Body of pancreas (tissue), 4 donors: ENCODE results near the gene PATZ1. TPM values are rescaled to one million over a fixed set of nuclear protein-coding genes. Genes with fewer than 3 reads are reported as not detected.

Source experiments
- ATAC-seq: fragments of 150-250 bp; one replicate; pipeline ENCODE4 v1.9.1; 2016
- DNase-seq, 4 donors: peaks; one replicate each; pipeline ENCODE4 v3.0.0-alpha.2; 2019
- H3K27ac ChIP-seq, 4 donors: fragments of 200-600 bp; sonication (generic); 1 replicate in 3 of 4; 2 replicates in 1 of 4; pipeline versions ENCODE4 v1.5.1 to v1.6.1; 2016 to 2019; ENCODE audit warnings: mild to moderate bottlenecking in 1 of 4, mixed read lengths in 1 of 4, moderate library complexity in 1 of 4
- H3K27me3 ChIP-seq, 2 donors: fragments of 200-600 bp; sonication (generic); one replicate each; pipeline ENCODE4 v1.6.0; 2016; ENCODE audit warnings: mild to moderate bottlenecking in 1 of 2
- H3K36me3 ChIP-seq, 2 donors: fragments of 200-600 bp; sonication (generic); replicated peaks in 1 of 2; 2 replicates each; pipeline ENCODE4 v1.5.1; 2016; ENCODE audit warnings: low read depth in 2 of 2; ENCODE audit not compliant: insufficient read depth in 1 of 2
- H3K4me1 ChIP-seq: fragments of 200-600 bp; sonication (generic); one replicate; pipeline ENCODE4 v1.6.0; 2016
- H3K4me3 ChIP-seq, 2 donors: fragments of 200-600 bp; sonication (generic); 1 replicate in 1 of 2; 2 replicates in 1 of 2; pipeline ENCODE4 v1.5.1; 2016 to 2019
- H3K9me3 ChIP-seq, 3 donors: fragments of 200-600 bp; sonication (generic); 1 replicate in 2 of 3; 2 replicates in 1 of 3; pipeline ENCODE4 v1.5.1; 2016
- POLR2A ChIP-seq, 3 donors: fragments of 450-650 bp; IDR thresholded peaks; one replicate each; pipeline ENCODE4 v1.6.1; 2016; ENCODE audit warnings: antibody characterized with exemption in 3 of 3, mild to moderate bottlenecking in 2 of 3
- WGBS, 2 donors: methylation state at CpG; one replicate each; pipeline ENCODE4 v1.1.5; 2017; 5-methylcytosine and 5-hydroxymethylcytosine counted together
- intact Hi-C: fragments of 100-400 bp; cut with DNase I; formaldehyde crosslinking; loops from one replicate; pipeline ENCODE4 v1.15.1; 2023
- small RNA-seq: library from RNA; depleted of rRNA; stranded (forward); fragments of <200 nt; gene quantifications from one replicate; pipeline ENCODE3, GENCODE V24; 2016
- total RNA-seq, 2 donors: library from RNA; depleted of rRNA; stranded (reverse); fragments of >200 nt; gene quantifications; one replicate each; pipeline ENCODE4 v1.1.0, GENCODE V29; 2016
- TF ChIP-seq, protein P1 (sequence below), 7 experiments: fragments of 450-650 bp in 4 of 7; fragments of 200-600 bp in 3 of 7; sonication (generic) in 3 of 7; IDR thresholded peaks; one replicate each; pipeline ENCODE4 v1.5.1; 2016 to 2019; ENCODE audit warnings: antibody characterized with exemption in 7 of 7

The PATZ1 gene
- total RNA-seq, 2 donors from 2014 or later, result 24.1 to 25.1 TPM

DNA sequence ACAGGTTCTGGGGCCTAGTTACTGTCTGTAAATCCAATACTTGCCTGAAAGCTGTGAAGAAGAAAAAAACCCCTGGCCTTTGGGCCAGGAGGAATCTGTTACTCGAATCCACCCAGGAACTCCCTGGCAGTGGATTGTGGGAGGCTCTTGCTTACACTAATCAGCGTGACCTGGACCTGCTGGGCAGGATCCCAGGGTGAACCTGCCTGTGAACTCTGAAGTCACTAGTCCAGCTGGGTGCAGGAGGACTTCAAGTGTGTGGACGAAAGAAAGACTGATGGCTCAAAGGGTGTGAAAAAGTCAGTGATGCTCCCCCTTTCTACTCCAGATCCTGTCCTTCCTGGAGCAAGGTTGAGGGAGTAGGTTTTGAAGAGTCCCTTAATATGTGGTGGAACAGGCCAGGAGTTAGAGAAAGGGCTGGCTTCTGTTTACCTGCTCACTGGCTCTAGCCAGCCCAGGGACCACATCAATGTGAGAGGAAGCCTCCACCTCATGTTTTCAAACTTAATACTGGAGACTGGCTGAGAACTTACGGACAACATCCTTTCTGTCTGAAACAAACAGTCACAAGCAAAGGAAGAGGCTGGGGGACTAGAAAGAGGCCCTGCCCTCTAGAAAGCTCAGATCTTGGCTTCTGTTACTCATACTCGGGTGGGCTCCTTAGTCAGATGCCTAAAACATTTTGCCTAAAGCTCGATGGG is 67.4 kb downstream of the PATZ1 start:
- intact Hi-C loops, result no loop called here
- Histone ChIP-seq H3K9me3 (no peaks in the 10 kb centered on the region), H3K36me3 (peaks cover 0 to 19% of the 10 kb centered on the region in 2 donors), H3K27me3 (no peaks in the 10 kb centered on the region), H3K4me3 (no peak overlapping the region), H3K4me1 (peaks cover 8% of the 10 kb centered on the region), H3K27ac (no peak overlapping the region)
- DNase-seq, result no peak
- ATAC-seq, result no peak
- no peak for TF ChIP-seq POLR2A (IDR thresholded peaks at IDR 0.05)
- TF ChIP-seq, protein P1, sequence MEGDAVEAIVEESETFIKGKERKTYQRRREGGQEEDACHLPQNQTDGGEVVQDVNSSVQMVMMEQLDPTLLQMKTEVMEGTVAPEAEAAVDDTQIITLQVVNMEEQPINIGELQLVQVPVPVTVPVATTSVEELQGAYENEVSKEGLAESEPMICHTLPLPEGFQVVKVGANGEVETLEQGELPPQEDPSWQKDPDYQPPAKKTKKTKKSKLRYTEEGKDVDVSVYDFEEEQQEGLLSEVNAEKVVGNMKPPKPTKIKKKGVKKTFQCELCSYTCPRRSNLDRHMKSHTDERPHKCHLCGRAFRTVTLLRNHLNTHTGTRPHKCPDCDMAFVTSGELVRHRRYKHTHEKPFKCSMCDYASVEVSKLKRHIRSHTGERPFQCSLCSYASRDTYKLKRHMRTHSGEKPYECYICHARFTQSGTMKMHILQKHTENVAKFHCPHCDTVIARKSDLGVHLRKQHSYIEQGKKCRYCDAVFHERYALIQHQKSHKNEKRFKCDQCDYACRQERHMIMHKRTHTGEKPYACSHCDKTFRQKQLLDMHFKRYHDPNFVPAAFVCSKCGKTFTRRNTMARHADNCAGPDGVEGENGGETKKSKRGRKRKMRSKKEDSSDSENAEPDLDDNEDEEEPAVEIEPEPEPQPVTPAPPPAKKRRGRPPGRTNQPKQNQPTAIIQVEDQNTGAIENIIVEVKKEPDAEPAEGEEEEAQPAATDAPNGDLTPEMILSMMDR (IDR thresholded peaks at IDR 0.05), result no peak
- WGBS, 2 donors, result 73 to 74% methylated on average over 5 to 6 of the region's 6 CpGs

DNA sequence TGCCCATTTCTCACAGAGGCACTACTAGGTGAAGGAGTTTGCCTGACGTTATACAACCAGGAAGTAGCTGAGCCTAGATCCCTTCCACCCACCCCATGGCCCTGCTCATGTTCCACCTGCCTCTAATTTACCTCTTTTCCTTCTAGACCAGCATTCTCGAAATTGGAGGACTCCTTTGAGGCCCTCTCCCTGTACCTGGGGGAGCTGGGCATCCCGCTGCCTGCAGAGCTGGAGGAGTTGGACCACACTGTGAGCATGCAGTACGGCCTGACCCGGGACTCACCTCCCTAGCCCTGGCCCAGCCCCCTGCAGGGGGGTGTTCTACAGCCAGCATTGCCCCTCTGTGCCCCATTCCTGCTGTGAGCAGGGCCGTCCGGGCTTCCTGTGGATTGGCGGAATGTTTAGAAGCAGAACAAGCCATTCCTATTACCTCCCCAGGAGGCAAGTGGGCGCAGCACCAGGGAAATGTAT is 68.0 kb downstream of the PATZ1 start:
- ATAC-seq (no peak), DNase-seq (no peak)
- H3K9me3 ChIP-seq, result no peaks in the 10 kb centered on the region
- intact Hi-C loops, result no loop called here
- H3K27me3 ChIP-seq, result no peaks in the 10 kb centered on the region
- H3K4me1 ChIP-seq, result peaks cover 9% of the 10 kb centered on the region
- H3K4me3 ChIP-seq, result no peak overlapping the region
- 88 to 95% methylated on average over 7 to 8 of the region's 9 CpGs for WGBS, 2 donors
- H3K27ac ChIP-seq, result no peak overlapping the region
- H3K36me3 ChIP-seq, result peaks cover 0 to 23% of the 10 kb centered on the region in 2 donors
- TF ChIP-seq, protein P1 (IDR thresholded peaks at IDR 0.05), result no peak
- TF ChIP-seq POLR2A (IDR thresholded peaks at IDR 0.05), result no peak

DNA sequence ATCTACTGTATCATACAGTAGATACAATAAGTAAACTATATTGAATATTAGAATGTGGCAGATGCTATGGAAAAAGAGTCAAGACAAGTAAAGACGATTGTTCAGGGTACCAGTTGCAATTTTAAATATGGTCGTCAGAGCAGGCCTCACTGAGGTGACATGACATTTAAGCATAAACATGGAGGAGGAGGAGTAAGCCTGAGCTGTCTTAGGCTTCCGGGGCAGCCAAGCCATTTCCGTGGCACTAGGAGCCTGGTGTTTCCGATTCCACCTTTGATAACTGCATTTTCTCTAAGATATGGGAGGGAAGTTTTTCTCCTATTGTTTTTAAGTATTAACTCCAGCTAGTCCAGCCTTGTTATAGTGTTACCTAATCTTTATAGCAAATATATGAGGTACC is 68.4 kb downstream of the PATZ1 start:
- H3K9me3 ChIP-seq, result no peaks in the 10 kb centered on the region
- peaks cover 9% of the 10 kb centered on the region for H3K4me1 ChIP-seq
- WGBS, 2 donors, result 76 to 86% methylated on average over 5 of the region's 5 CpGs
- DNase-seq, result no peak
- H3K27me3 ChIP-seq, result no peaks in the 10 kb centered on the region
- H3K27ac ChIP-seq, result no peak overlapping the region
- H3K36me3 ChIP-seq, result peaks cover 0 to 22% of the 10 kb centered on the region in 2 donors
- TF ChIP-seq, protein P1 (IDR thresholded peaks at IDR 0.05), result no peak
- TF ChIP-seq POLR2A (IDR thresholded peaks at IDR 0.05), result no peak
- ATAC-seq, result no peak
- no peak overlapping the region for H3K4me3 ChIP-seq
- intact Hi-C loops, result no loop called here

DNA sequence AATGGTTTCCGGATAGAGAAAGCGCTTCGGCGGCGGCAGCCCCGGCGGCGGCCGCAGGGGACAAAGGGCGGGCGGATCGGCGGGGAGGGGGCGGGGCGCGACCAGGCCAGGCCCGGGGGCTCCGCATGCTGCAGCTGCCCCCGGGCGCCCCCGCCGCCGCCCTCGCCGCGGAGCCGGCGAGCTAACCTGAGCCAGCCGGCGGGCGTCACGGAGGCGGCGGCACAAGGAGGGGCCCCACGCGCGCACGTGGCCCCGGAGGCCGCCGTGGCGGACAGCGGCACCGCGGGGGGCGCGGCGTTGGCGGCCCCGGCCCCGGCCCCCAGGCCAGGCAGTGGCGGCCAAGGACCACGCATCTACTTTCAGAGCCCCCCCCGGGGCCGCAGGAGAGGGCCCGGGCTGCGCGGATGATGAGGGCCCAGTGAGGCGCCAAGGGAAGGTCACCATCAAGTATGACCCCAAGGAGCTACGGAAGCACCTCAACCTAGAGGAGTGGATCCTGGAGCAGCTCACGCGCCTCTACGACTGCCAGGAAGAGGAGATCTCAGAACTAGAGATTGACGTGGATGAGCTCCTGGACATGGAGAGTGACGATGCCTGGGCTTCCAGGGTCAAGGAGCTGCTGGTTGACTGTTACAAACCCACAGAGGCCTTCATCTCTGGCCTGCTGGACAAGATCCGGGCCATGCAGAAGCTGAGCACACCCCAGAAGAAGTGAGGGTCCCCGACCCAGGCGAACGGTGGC is 69.5 kb downstream of the PATZ1 start:
- no peak for DNase-seq
- no peak overlapping the region for H3K27ac ChIP-seq
- no peak for TF ChIP-seq POLR2A (IDR thresholded peaks at IDR 0.05)
- TF ChIP-seq, protein P1 (IDR thresholded peaks at IDR 0.05), result no peak
- ATAC-seq, result no peak
- no peaks in the 10 kb centered on the region for H3K9me3 ChIP-seq
- 88 to 95% methylated on average over 17 to 63 of the region's 69 CpGs for WGBS, 2 donors
- H3K4me1 ChIP-seq, result peaks cover 9% of the 10 kb centered on the region
- no peaks in the 10 kb centered on the region for H3K27me3 ChIP-seq
- intact Hi-C loops, result no loop called here
- peaks cover 0 to 22% of the 10 kb centered on the region in 2 donors for H3K36me3 ChIP-seq
- H3K4me3 ChIP-seq, result no peak overlapping the region

Small RNA genes within 50 kb of the gene (small RNA-seq; reads per million reads assigned to genes)
- not detected for gene RNA5SP496
- not detected for gene RNU6-338P

Other genes starting within 250 kb of the PATZ1 start
- 100 to 1,000 TPM; 127 to 198 TPM for gene SELENOM, start 238.8 kb downstream of the PATZ1 start, total RNA-seq
- 10 to 100 TPM; 16.1 to 17.8 TPM for gene INPP5J, start 223.4 kb downstream of the PATZ1 start, total RNA-seq
- not detected for gene PLA2G3, start 205.8 kb downstream of the PATZ1 start, total RNA-seq
- 10 to 100 TPM; 11.5 to 20.8 TPM for gene RNF185, start 186.2 kb downstream of the PATZ1 start, total RNA-seq
- gene LIMK2, start 134.0 kb downstream of the PATZ1 start, total RNA-seq, result 10 to 100 TPM; 27.5 to 79.8 TPM
- 10 to 100 TPM in 1 of 2 donors, 1 to 10 TPM in 1; 5.6 to 18.9 TPM for gene PIK3IP1, start 53.9 kb downstream of the PATZ1 start, total RNA-seq
- 10 to 100 TPM; 18.8 to 37.9 TPM for gene DRG1, start 53.3 kb upstream of the PATZ1 start, total RNA-seq
- 10 to 100 TPM in 1 of 2 donors, 1 to 10 TPM in 1; 7.5 to 10.9 TPM for gene EIF4ENIF1, start 143.5 kb upstream of the PATZ1 start, total RNA-seq
- gene SFI1, start 150.2 kb upstream of the PATZ1 start, total RNA-seq, result 10 to 100 TPM; 27.8 to 46.8 TPM